Right ventricle myocardium inferior (tissue), 1 donor: Measurements from ENCODE around the gene TSPAN19. TPM values are rescaled to one million over a fixed set of nuclear protein-coding genes. Genes with fewer than 3 reads are reported as not detected.
"Not testable (repeated sequence)": the region's sequence is repeated elsewhere in the genome, so short reads cannot be mapped to it uniquely, and the experiment has no call there.

ENCODE experiments used
- ATAC-seq: fragments of 200-7000 bp; cut with Tn5 transposase; one replicate; pipeline ENCODE4 v1.9.1; 2020; ENCODE audit warnings: mild to moderate bottlenecking, moderate library complexity
- DNase-seq: peaks from one replicate; pipeline ENCODE4 v3.0.0; 2021; ENCODE audit errors: missing footprints
- intact Hi-C: fragments of 100-400 bp; cut with DNase I; formaldehyde crosslinking; loops from one replicate; pipeline ENCODE4 v1.11.0; 2022
- total RNA-seq: library from RNA; stranded (reverse); fragmentation: NEBNext Ultra II Directional; extraction: Animal tissue kit (Norgen Biotek cat#: 25700); gene quantifications from one replicate; pipeline ENCODE4 v1.2.1, GENCODE V29; 2021
- donor health status: DM: no; HTN: yes; CAD: no; lungs with severe emphysema.

Gene TSPAN19
- total RNA-seq, 1 donor from 2014 or later = 0.49 TPM

GRCh38 chr12:85005047-85005446 is 31.0 kb downstream of the TSPAN19 start:
- DNase-seq, ATAC-seq, intact Hi-C loops: not testable (repeated sequence)

- intact Hi-C loops = no loop called here
- ATAC-seq = no peak
- no peak for DNase-seq
Observed at GRCh38 chr12:85004204-85004603, 31.9 kb downstream of the TSPAN19 start.

- ATAC-seq (no peak), DNase-seq (no peak)
- intact Hi-C loops = no loop called here
Observed at GRCh38 chr12:85002778-85003296, 33.2 kb downstream of the TSPAN19 start.

GRCh38 chr12:85000729-85001128 is 35.3 kb downstream of the TSPAN19 start:
- DNase-seq = no peak
- intact Hi-C loops = no loop called here
- ATAC-seq = no peak

GRCh38 chr12:84998341-84998740 is 37.7 kb downstream of the TSPAN19 start:
- no peak for DNase-seq
- intact Hi-C loops = no loop called here
- no peak for ATAC-seq

GRCh38 chr12:84996759-84997158 is 39.3 kb downstream of the TSPAN19 start:
- DNase-seq (no peak), ATAC-seq (no peak)
- intact Hi-C loops = no loop called here

- intact Hi-C loops = no loop called here
- no peak for DNase-seq
- ATAC-seq = no peak
Observed at GRCh38 chr12:84995641-84996040, 40.4 kb downstream of the TSPAN19 start.

- DNase-seq (no peak), ATAC-seq (no peak)
- intact Hi-C loops = no loop called here
Observed at GRCh38 chr12:84994426-84994825, 41.7 kb downstream of the TSPAN19 start.

- ATAC-seq (no peak), DNase-seq (no peak)
- intact Hi-C loops = no loop called here
Observed at GRCh38 chr12:84986586-84986985, 49.5 kb downstream of the TSPAN19 start.

GRCh38 chr12:84986117-84986516 is 50.0 kb downstream of the TSPAN19 start:
- intact Hi-C loops = no loop called here
- ATAC-seq (no peak), DNase-seq (no peak)

- intact Hi-C loops = no loop called here
- no peak for ATAC-seq
- no peak for DNase-seq
Observed at GRCh38 chr12:84983289-84983688, 52.8 kb downstream of the TSPAN19 start.

GRCh38 chr12:84982888-84983287 is 53.2 kb downstream of the TSPAN19 start:
- intact Hi-C loops = no loop called here
- no peak for ATAC-seq
- DNase-seq = no peak

GRCh38 chr12:84978921-84979320 is 57.2 kb downstream of the TSPAN19 start:
- no peak for DNase-seq
- ATAC-seq = no peak
- intact Hi-C loops = no loop called here

GRCh38 chr12:84976133-84976532 is 59.9 kb downstream of the TSPAN19 start:
- DNase-seq (no peak), ATAC-seq (no peak)
- intact Hi-C loops = no loop called here

GRCh38 chr12:84974155-84974815 is 61.8 kb downstream of the TSPAN19 start:
- intact Hi-C loops = no loop called here
- ATAC-seq = no peak
- DNase-seq = no peak

- intact Hi-C loops = no loop called here
- ATAC-seq (no peak), DNase-seq (no peak)
Observed at GRCh38 chr12:84973026-84973425, 63.1 kb downstream of the TSPAN19 start.

GRCh38 chr12:84969226-84969625 is 66.9 kb downstream of the TSPAN19 start:
- ATAC-seq (no peak), DNase-seq (no peak)
- intact Hi-C loops = no loop called here
